PC-3 (cell line): ENCODE data around the gene MORN5. TPM values are rescaled to one million over a fixed set of nuclear protein-coding genes. Genes with fewer than 3 reads are reported as not detected.

ENCODE experiments used
- ATAC-seq: fragments of 200-7000 bp; cut with Tn5 transposase; 2 replicates; pipeline ENCODE4 v1.9.1; 2020; ENCODE audit warnings: mild to moderate bottlenecking, moderate library complexity
- BruUV-seq: library from RNA; stranded (reverse); fragments of 400-500 nt; replicated peaks from 2 replicates; lab custom pipeline; 2021; lab: Mats Ljungman, UMichigan
- CTCF ChIA-PET: fragments of 300-600 bp; sonication (Branson Sonifier 250); formaldehyde crosslinking; loops from one replicate; lab custom pipeline; 2022; ENCODE audit warnings: antibody characterized with exemption; lab: Charles Lee
- POLR2A ChIA-PET: fragments of 300-600 bp; sonication (Branson Sonifier 250); formaldehyde crosslinking; loops from one replicate; lab custom pipeline; 2022; ENCODE audit warnings: antibody characterized with exemption; ENCODE audit not compliant: unreplicated experiment; lab: Charles Lee
- DNase-seq: peaks from one replicate; pipeline ENCODE4 v3.0.0-alpha.2; 2015
- H2AFZ ChIP-seq: fragments of 300-600 bp; sonication (generic); 2 replicates; pipeline ENCODE4 v1.6.0; 2016; ENCODE audit warnings: antibody characterized with exemption, low read length
- H3F3A ChIP-seq: fragments of 300-600 bp; sonication (generic); one replicate; pipeline ENCODE4 v1.6.0; 2017; ENCODE audit warnings: antibody characterized with exemption, low read length, control low read depth, mild to moderate bottlenecking; ENCODE audit not compliant: unreplicated experiment
- H3K27ac ChIP-seq: fragments of 300-600 bp; sonication (generic); 2 replicates; pipeline ENCODE4 v1.5.1; 2016; ENCODE audit warnings: mild to moderate bottlenecking, low read length
- H3K27me3 ChIP-seq: fragments of 300-600 bp; sonication (generic); 2 replicates; pipeline ENCODE4 v1.6.1; 2016; ENCODE audit warnings: low read length, mixed read lengths
- H3K36me3 ChIP-seq: fragments of 300-600 bp; sonication (generic); 2 replicates; pipeline ENCODE4 v1.6.1; 2016; ENCODE audit warnings: low read depth, mixed run types, low read length, mixed read lengths
- H3K4me1 ChIP-seq: fragments of 300-600 bp; sonication (generic); 2 replicates; pipeline ENCODE4 v1.5.1; 2016; ENCODE audit warnings: low read length; ENCODE audit not compliant: insufficient read depth
- H3K4me2 ChIP-seq: fragments of 300-600 bp; sonication (generic); 2 replicates; pipeline ENCODE4 v1.6.0; 2016; ENCODE audit warnings: low read length
- H3K4me3 ChIP-seq: fragments of 300-600 bp; sonication (generic); 2 replicates; pipeline ENCODE4 v1.5.1; 2016; ENCODE audit warnings: mild to moderate bottlenecking, low read length, mixed read lengths
- H3K79me2 ChIP-seq: fragments of 300-600 bp; sonication (generic); 2 replicates; pipeline ENCODE4 v1.6.1; 2017; ENCODE audit warnings: low read length, mixed read lengths
- H3K9ac ChIP-seq: fragments of 300-600 bp; sonication (generic); 2 replicates; pipeline ENCODE4 v1.6.0; 2016; ENCODE audit warnings: mild to moderate bottlenecking, low read length
- H3K9me2 ChIP-seq: fragments of 300-600 bp; sonication (generic); replicated peaks from 2 replicates; pipeline ENCODE4 v1.6.1; 2016; ENCODE audit warnings: mixed run types, low read length, mixed read lengths
- H3K9me3 ChIP-seq: fragments of 300-600 bp; sonication (generic); 2 replicates; pipeline ENCODE4 v1.6.1; 2016; ENCODE audit warnings: low read length, mixed read lengths
- H4K20me1 ChIP-seq: fragments of 300-600 bp; sonication (generic); 2 replicates; pipeline ENCODE4 v1.6.1; 2016; ENCODE audit warnings: low read length, mixed read lengths
- EZH2 ChIP-seq: fragments of 300-600 bp; sonication (generic); IDR thresholded peaks from one replicate; pipeline ENCODE4 v1.6.1; 2017; ENCODE audit warnings: antibody characterized with exemption, mild to moderate bottlenecking, low read length; ENCODE audit not compliant: unreplicated experiment
- EZH2phosphoT487 ChIP-seq: fragments of 300-600 bp; sonication (generic); IDR thresholded peaks from 2 replicates; pipeline ENCODE4 v1.6.1; 2018; ENCODE audit warnings: mild to moderate bottlenecking, antibody characterized with exemption, low read length, borderline replicate concordance
- intact Hi-C: fragments of 100-400 bp; cut with micrococcal nuclease; formaldehyde crosslinking; loops from 2 replicates; pipeline ENCODE4 v1.9.0; 2023
- total RNA-seq: library from RNA; depleted of rRNA; stranded (reverse); fragments of >200 nt; gene quantifications from 2 replicates; pipeline ENCODE4 v1.2.3, GENCODE V29; 2014
- TF ChIP-seq, protein P1 (sequence below): fragments of 300-600 bp; sonication (generic); conservative IDR thresholded peaks from 2 replicates; pipeline ENCODE4 v1.5.1; 2017; ENCODE audit warnings: antibody characterized with exemption, low read depth, mild to moderate bottlenecking, low read length

Gene MORN5
- total RNA-seq, 1 experiment from 2014 or later = not detected

DNA sequence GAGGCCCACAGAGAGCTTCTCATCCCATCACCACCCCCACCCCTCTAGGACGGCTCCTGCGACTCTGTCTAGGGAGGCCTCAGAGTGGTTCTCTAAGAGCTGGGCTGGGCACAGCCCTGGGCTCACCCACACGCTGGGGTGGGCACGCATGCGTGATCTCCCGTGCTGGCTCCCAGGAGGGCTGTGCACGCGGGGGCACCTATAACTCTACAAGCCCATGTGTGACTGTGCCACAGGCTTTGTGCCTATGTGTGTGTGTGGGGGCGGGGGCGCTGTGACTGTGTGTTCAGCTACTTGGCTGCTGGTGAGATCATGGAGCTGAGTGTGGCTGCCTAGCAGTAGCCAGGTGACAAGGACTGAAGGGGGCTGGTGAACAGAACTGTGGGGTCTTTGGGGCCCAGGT is 32.3 kb upstream of the MORN5 start:
- H3K27me3 ChIP-seq = no peaks in the 10 kb centered on the region
- no peak overlapping the region for H2AFZ ChIP-seq
- H3K27ac ChIP-seq = no peak overlapping the region
- H3K4me3 ChIP-seq = no peak overlapping the region
- no peaks in the 10 kb centered on the region for H3K9me3 ChIP-seq
- H3K4me1 ChIP-seq = peaks cover 14% of the 10 kb centered on the region
- no peaks in the 10 kb centered on the region for H3K9me2 ChIP-seq
- BruUV-seq = no TSS peak
- TF ChIP-seq EZH2 = no peak
- no peak for TF ChIP-seq EZH2phosphoT487
- TF ChIP-seq, protein P1, sequence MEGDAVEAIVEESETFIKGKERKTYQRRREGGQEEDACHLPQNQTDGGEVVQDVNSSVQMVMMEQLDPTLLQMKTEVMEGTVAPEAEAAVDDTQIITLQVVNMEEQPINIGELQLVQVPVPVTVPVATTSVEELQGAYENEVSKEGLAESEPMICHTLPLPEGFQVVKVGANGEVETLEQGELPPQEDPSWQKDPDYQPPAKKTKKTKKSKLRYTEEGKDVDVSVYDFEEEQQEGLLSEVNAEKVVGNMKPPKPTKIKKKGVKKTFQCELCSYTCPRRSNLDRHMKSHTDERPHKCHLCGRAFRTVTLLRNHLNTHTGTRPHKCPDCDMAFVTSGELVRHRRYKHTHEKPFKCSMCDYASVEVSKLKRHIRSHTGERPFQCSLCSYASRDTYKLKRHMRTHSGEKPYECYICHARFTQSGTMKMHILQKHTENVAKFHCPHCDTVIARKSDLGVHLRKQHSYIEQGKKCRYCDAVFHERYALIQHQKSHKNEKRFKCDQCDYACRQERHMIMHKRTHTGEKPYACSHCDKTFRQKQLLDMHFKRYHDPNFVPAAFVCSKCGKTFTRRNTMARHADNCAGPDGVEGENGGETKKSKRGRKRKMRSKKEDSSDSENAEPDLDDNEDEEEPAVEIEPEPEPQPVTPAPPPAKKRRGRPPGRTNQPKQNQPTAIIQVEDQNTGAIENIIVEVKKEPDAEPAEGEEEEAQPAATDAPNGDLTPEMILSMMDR = 0 out of 2 replicates have a peak, but pooled peaks have one; percentile 13
- no peaks in the 10 kb centered on the region for H3F3A ChIP-seq
- DNase-seq (no peak), ATAC-seq (no peak)
- no peak overlapping the region for H3K9ac ChIP-seq
- intact Hi-C loops = loop anchor here (5.0 to 10.0 kb wide), 2 partner anchors 100 to 137 kb away; partner anchors contain the start of genes LHX6, MRRF and RBM18
- H3K79me2 ChIP-seq = no peaks in the 10 kb centered on the region
- CTCF ChIA-PET = interaction anchor here (0.5 kb wide), 1 partner anchor 321 kb away, joined by 3 read pairs; no protein-coding TSS in a partner anchor
- no peaks in the 10 kb centered on the region for H3K36me3 ChIP-seq
- H3K4me2 ChIP-seq = no peak overlapping the region
- POLR2A ChIA-PET = no interaction called here
- H4K20me1 ChIP-seq = no peaks in the 10 kb centered on the region

DNA sequence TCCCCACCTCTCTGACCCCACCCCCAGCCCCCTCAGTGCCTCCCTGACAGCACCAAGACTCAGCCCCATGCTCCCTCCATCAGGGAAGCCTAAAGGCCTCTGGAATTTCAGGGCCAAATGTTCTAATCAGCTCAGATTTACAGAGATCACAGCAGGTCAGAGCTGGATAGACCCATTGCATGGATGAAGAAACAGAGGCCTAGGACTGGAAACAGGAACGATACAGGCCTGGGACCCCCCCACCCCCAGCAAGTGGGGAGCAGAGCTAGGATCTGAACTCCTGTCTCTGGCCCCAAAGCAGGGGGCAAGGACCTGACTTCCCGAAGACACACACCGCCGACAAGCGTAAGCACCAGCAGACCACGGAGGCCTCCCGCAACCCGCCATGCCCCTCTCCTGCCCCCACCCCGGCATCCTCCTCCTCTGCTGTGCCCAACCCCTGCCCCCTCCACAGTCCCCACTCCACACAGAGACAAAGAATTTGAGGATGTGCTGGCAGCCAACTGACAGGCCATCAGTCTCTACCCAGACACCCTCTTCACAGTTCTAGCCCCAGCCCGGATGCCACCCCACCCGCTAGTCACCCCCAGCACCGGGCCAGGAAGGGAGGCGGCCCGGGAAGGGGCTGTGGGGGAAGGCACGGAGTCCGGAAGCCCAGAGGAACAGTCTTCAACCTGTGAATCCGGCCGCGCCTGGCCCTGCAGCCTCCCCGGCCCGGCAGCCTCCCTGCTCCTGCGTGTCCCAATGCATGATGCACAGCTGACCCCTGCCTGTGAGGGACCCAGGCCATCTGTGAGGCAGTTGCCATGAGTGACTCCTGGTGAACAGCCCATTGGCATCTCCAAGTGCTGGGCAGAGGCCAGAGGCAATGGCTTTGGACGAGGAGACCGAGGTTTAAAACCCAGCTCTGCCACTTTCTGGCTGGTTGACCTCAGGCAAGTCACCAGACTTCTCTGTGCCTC is 31.4 kb upstream of the MORN5 start:
- BruUV-seq = no TSS peak
- ChIA-PET CTCF (interaction anchor here (0.5 kb wide), 1 partner anchor 320 kb away, joined by 3 read pairs; no protein-coding TSS in a partner anchor), POLR2A (no interaction called here)
- H3K79me2 ChIP-seq = no peaks in the 10 kb centered on the region
- no peak for DNase-seq
- H3F3A ChIP-seq = no peaks in the 10 kb centered on the region
- no peaks in the 10 kb centered on the region for H3K9me2 ChIP-seq
- H3K36me3 ChIP-seq = no peaks in the 10 kb centered on the region
- no peak overlapping the region for H3K4me3 ChIP-seq
- peaks cover 14% of the 10 kb centered on the region for H3K4me1 ChIP-seq
- no peak for ATAC-seq
- intact Hi-C loops = loop anchor here (5.0 to 10.0 kb wide), 2 partner anchors 99 to 137 kb away; partner anchors contain the start of genes LHX6, MRRF and RBM18
- no peaks in the 10 kb centered on the region for H3K9me3 ChIP-seq
- H2AFZ ChIP-seq = no peak overlapping the region
- no peak overlapping the region for H3K27ac ChIP-seq
- H4K20me1 ChIP-seq = no peaks in the 10 kb centered on the region
- H3K27me3 ChIP-seq = no peaks in the 10 kb centered on the region
- H3K9ac ChIP-seq = no peak overlapping the region
- H3K4me2 ChIP-seq = no peak overlapping the region
- no peak for TF ChIP-seq EZH2

DNA sequence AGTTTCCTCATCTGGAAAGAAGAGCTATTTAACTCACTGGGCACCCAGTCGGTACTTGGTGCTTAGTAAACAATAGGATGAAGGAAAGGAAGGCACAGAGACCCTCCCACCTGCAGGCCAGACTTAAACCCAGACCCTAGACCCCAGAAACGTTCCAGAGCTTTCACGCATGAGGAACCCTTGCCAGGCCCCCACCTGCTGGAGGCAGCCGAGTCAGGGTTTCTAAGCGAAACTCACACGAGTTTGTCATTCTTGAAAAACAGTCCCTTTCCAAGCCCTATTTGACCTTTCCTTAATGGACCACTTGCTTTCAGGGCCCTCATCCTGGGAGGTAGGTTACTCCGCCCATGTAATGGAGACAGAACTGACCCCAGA is 30.8 kb upstream of the MORN5 start:
- Histone ChIP-seq H4K20me1 (no peaks in the 10 kb centered on the region), H3K79me2 (no peaks in the 10 kb centered on the region), H3K9me2 (no peaks in the 10 kb centered on the region), H3K9ac (no peak overlapping the region), H3F3A (no peaks in the 10 kb centered on the region), H2AFZ (no peak overlapping the region), H3K4me3 (no peak overlapping the region), H3K27ac (no peak overlapping the region), H3K36me3 (no peaks in the 10 kb centered on the region), H3K9me3 (no peaks in the 10 kb centered on the region), H3K27me3 (no peaks in the 10 kb centered on the region), H3K4me2 (no peak overlapping the region), H3K4me1 (peaks cover 14% of the 10 kb centered on the region)
- CTCF ChIA-PET = no interaction called here
- ATAC-seq = no peak
- TF ChIP-seq, protein P1 = no peak
- TF ChIP-seq EZH2 (no peak), EZH2phosphoT487 (no peak)
- POLR2A ChIA-PET = no interaction called here
- DNase-seq = no peak
- no TSS peak for BruUV-seq
- intact Hi-C loops = loop anchor here (5.0 to 10.0 kb wide), 2 partner anchors 98 to 136 kb away; partner anchors contain the start of genes LHX6, MRRF and RBM18
